K562 treated with DMSO at 1 percent for 4 hours (cell line): Measurements from ENCODE around the gene WHAMM. TPM values are rescaled to one million over a fixed set of nuclear protein-coding genes. Genes with fewer than 3 reads are reported as not detected.

Source experiments
- total RNA-seq: library from RNA; unstranded; fragments of 300-600 nt; gene quantifications from 2 replicates; pipeline ENCODE4 v1.2.3, GENCODE V29; 2022; ENCODE audit not compliant: insufficient read depth

The WHAMM gene, protein sequence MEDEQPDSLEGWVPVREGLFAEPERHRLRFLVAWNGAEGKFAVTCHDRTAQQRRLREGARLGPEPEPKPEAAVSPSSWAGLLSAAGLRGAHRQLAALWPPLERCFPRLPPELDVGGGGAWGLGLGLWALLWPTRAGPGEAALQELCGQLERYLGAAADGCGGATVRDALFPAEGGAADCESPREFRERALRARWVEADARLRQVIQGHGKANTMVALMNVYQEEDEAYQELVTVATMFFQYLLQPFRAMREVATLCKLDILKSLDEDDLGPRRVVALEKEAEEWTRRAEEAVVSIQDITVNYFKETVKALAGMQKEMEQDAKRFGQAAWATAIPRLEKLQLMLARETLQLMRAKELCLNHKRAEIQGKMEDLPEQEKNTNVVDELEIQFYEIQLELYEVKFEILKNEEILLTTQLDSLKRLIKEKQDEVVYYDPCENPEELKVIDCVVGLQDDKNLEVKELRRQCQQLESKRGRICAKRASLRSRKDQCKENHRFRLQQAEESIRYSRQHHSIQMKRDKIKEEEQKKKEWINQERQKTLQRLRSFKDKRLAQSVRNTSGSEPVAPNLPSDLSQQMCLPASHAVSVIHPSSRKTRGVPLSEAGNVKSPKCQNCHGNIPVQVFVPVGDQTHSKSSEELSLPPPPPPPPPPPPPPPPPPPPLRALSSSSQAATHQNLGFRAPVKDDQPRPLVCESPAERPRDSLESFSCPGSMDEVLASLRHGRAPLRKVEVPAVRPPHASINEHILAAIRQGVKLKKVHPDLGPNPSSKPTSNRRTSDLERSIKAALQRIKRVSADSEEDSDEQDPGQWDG
- 5.4 and 7.2 TPM in 2 replicates for total RNA-seq

DNA sequence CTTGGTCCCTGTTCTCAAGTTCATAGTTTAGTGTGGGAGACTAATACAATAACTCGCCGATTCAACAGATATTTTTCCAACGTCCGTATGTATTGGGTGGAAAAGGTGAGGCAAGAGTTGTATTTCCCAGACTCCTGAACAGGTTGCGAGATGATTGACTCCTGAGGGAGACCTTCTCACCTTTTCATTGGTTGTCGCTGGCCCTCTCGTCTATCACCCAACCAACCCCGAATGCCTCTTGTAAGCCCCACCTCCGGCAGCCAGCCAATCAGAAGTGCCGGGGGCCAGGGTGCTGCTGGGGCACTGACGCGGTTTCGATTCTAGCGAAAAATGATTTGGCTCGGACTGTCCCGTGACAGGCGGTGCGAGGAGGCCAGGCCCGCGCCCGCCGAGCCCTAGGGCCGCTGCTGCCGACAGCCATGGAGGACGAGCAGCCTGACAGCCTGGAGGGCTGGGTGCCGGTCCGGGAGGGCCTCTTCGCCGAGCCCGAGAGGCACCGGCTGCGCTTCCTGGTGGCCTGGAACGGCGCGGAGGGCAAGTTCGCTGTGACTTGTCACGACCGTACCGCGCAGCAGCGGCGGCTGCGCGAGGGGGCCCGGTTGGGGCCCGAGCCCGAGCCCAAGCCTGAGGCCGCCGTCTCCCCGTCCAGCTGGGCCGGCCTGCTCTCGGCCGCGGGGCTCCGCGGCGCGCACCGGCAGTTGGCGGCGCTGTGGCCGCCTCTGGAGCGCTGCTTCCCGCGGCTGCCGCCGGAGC, at the start of gene WHAMM:
TSS of gene WHAMM (plus strand) at position 321 of the 753 bp plus-strand sequence. CDS start at position 420, 99 bp downstream.

DNA sequence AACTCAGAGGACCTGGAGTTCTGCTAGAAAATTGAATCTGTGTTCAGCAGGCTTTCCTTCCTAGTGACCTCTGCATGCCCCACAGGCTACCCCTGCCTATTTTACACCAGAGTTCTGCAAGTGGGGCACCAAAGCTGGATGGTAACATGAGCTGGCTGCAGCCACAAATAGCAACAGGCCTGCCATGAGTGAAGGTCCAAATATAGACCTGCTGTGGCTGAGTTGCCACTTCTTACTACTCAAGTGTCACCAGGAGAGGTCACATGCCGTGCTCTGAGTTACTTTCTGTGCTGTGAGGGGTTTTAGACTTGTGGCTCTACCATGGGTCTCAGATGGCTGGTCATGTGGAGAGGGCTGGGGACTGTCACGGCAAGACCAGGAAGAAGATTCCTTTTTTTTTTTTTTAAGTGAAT, 3.4 kb upstream of the WHAMM start, which contains the start of gene FSD2:
TSS of gene FSD2 (minus strand) at position 76 of the 413 bp plus-strand sequence. CDS start 18,679 bp downstream, outside the sequence.

Other genes starting within 250 kb of the WHAMM start
- 12.5 and 15.0 TPM in 2 replicates for gene CPEB1, start 162.3 kb upstream of the WHAMM start, total RNA-seq
- not detected in 2 replicates for gene AP3B2, start 99.8 kb upstream of the WHAMM start, total RNA-seq
- gene FSD2, start 3.6 kb upstream of the WHAMM start, total RNA-seq: not detected in 2 replicates
- gene HOMER2, start 143.1 kb downstream of the WHAMM start, total RNA-seq: 2.5 TPM in 1 of 2 replicates, not detected in the other
- gene RAMAC, start 176.6 kb downstream of the WHAMM start, total RNA-seq: 29.5 and 31.7 TPM in 2 replicates
- gene C15orf40, start 202.0 kb downstream of the WHAMM start, total RNA-seq: 7.0 and 34.4 TPM in 2 replicates